Endothelial cell of umbilical vein (primary cell): Measurements from ENCODE around the gene HSD17B8. TPM values are rescaled to one million over a fixed set of nuclear protein-coding genes. Genes with fewer than 3 reads are reported as not detected.

Experiments used
- BruUV-seq: library from RNA; stranded (reverse); fragments of 400-500 nt; replicated peaks from 2 replicates; lab custom pipeline; 2021; lab: Mats Ljungman, UMichigan
- CTCF ChIA-PET: fragments of 300-600, 350-600 bp; sonication (Branson Sonifier 250); formaldehyde crosslinking; loops from one replicate; lab custom pipeline; 2021; ENCODE audit warnings: antibody characterized with exemption, inconsistent platforms; lab: Charles Lee
- POLR2A ChIA-PET: fragments of 300-600, 350-600 bp; sonication (Branson Sonifier 250); formaldehyde crosslinking; loops from one replicate; lab custom pipeline; 2021; ENCODE audit warnings: antibody characterized with exemption, inconsistent platforms; lab: Charles Lee
- DNase-seq: peaks from one replicate; pipeline ENCODE4 v3.0.0-alpha.2; 2011; ENCODE audit warnings: low read depth, low spot score
- FAIRE-seq: peaks from 2 replicates; lab custom pipeline; 2011; peaks lifted over from hg19 to GRCh38; lab: Jason Lieb, UNC
- H2AFZ ChIP-seq: 2 replicates; pipeline ENCODE4 v1.6.0; 2012; ENCODE audit warnings: low read depth, low read length, control low read depth, inconsistent platforms
- H3K27ac ChIP-seq: 2 replicates; pipeline ENCODE4 v1.5.1; 2011; ENCODE audit warnings: low read depth, mild to moderate bottlenecking, control low read depth, low read length, moderate library complexity; ENCODE audit not compliant: insufficient read depth
- H3K27me3 ChIP-seq, 2 experiments: 2 replicates each; pipeline versions ENCODE4 v1.6.0 to v1.6.1; 2011; ENCODE audit warnings: low read length in 2 of 2, mixed read lengths in 1 of 2; ENCODE audit not compliant: control insufficient read depth in 2 of 2, insufficient read depth in 2 of 2
- H3K36me3 ChIP-seq, 2 experiments: 2 replicates in 1 of 2; 3 replicates in 1 of 2; pipeline ENCODE4 v1.5.1; 2011; ENCODE audit warnings: low read length in 2 of 2, mild to moderate bottlenecking in 1 of 2, moderate library complexity in 1 of 2; ENCODE audit not compliant: control insufficient read depth in 2 of 2, insufficient read depth in 2 of 2; ENCODE audit errors: extremely low read depth in 1 of 2
- H3K4me1 ChIP-seq: 3 replicates; pipeline ENCODE4 v1.5.1; 2011; ENCODE audit warnings: mild to moderate bottlenecking, low read length; ENCODE audit not compliant: control insufficient read depth, insufficient read depth; ENCODE audit errors: extremely low read depth
- H3K4me2 ChIP-seq: 2 replicates; pipeline ENCODE4 v1.6.1; 2011; ENCODE audit warnings: low read length, control low read depth, mixed read lengths; ENCODE audit not compliant: insufficient read depth
- H3K4me3 ChIP-seq, 3 experiments: fragments of 200-600 bp in 1 of 3; sonication (generic), shearing (Covaris generic) in 1 of 3; replicated peaks in 1 of 3; 2 replicates each; pipeline ENCODE4 v1.5.1; 2011 to 2016; ENCODE audit warnings: control low read depth in 3 of 3, low read length in 3 of 3, mild to moderate bottlenecking in 2 of 3, inconsistent platforms in 1 of 3, low read depth in 1 of 3, moderate library complexity in 1 of 3; ENCODE audit not compliant: insufficient read depth in 1 of 3
- H3K79me2 ChIP-seq: 2 replicates; pipeline ENCODE4 v1.6.0; 2012; ENCODE audit warnings: low read length, inconsistent platforms; ENCODE audit not compliant: control insufficient read depth, insufficient read depth
- H3K9ac ChIP-seq: replicated peaks from 2 replicates; pipeline ENCODE3; 2011; ENCODE audit warnings: low read length, control low read depth; ENCODE audit not compliant: insufficient read depth; ENCODE audit errors: extremely low read depth
- H3K9me1 ChIP-seq: replicated peaks from 3 replicates; pipeline ENCODE4 v1.6.0; 2011; ENCODE audit warnings: mild to moderate bottlenecking, low read length; ENCODE audit not compliant: control insufficient read depth, insufficient read depth; ENCODE audit errors: extremely low read depth
- H3K9me3 ChIP-seq: replicated peaks from 2 replicates; pipeline ENCODE4 v1.5.1; 2012; ENCODE audit warnings: low read length, inconsistent platforms; ENCODE audit not compliant: control insufficient read depth, insufficient read depth
- H4K20me1 ChIP-seq: replicated peaks from 2 replicates; pipeline ENCODE3; 2011; ENCODE audit warnings: mild to moderate bottlenecking, low read length; ENCODE audit not compliant: control insufficient read depth, insufficient read depth; ENCODE audit errors: extremely low read depth
- CTCF ChIP-seq, 2 donors: IDR thresholded peaks; 1 replicate in 1 of 2; 2 replicates in 1 of 2; pipeline ENCODE4 v1.5.1; 2011; ENCODE audit warnings: low read length in 2 of 2, mild to moderate bottlenecking in 2 of 2, moderate library complexity in 2 of 2, control low read depth in 1 of 2, inconsistent platforms in 1 of 2, low read depth in 1 of 2; ENCODE audit not compliant: insufficient read depth in 1 of 2; ENCODE audit errors: extremely low read depth in 1 of 2
- EZH2 ChIP-seq: IDR thresholded peaks from 2 replicates; pipeline ENCODE4 v1.6.1; 2012; ENCODE audit warnings: borderline replicate concordance, low read depth, mild to moderate bottlenecking, moderate library complexity, low read length, inconsistent platforms; ENCODE audit not compliant: severe bottlenecking
- FOS ChIP-seq: IDR thresholded peaks from 2 replicates; pipeline ENCODE4 v1.6.1; 2011; ENCODE audit warnings: mild to moderate bottlenecking, low read length, moderate library complexity, borderline replicate concordance; ENCODE audit not compliant: insufficient read depth
- GATA2 ChIP-seq: IDR thresholded peaks from 2 replicates; pipeline ENCODE4 v1.7.0; 2011; ENCODE audit warnings: low read depth, mild to moderate bottlenecking, moderate library complexity, mixed read lengths, low read length; ENCODE audit not compliant: insufficient read length, insufficient read depth
- JUN ChIP-seq: IDR thresholded peaks from 2 replicates; pipeline ENCODE4 v1.6.1; 2011; ENCODE audit warnings: borderline replicate concordance, low read depth; ENCODE audit not compliant: insufficient read length, insufficient read depth
- MAX ChIP-seq: IDR thresholded peaks from 2 replicates; pipeline ENCODE4 v1.6.1; 2011; ENCODE audit not compliant: insufficient read depth, insufficient read length
- MYC ChIP-seq: IDR thresholded peaks from one replicate; pipeline ENCODE4 v1.6.1; 2011; ENCODE audit warnings: mild to moderate bottlenecking, low read depth, low read length
- POLR2A ChIP-seq: IDR thresholded peaks from 2 replicates; pipeline ENCODE4 v1.6.1; 2012; ENCODE audit warnings: low read depth, mild to moderate bottlenecking, control low read depth, low read length
- POLR2AphosphoS5 ChIP-seq: IDR thresholded peaks from 2 replicates; pipeline ENCODE4 v1.6.1; 2012; ENCODE audit warnings: low read depth, mild to moderate bottlenecking, control low read depth, low read length, moderate library complexity; ENCODE audit not compliant: insufficient read depth
- dilution Hi-C: fragments of 300-500 bp; cut with MboI; formaldehyde crosslinking; loops from one replicate; pipeline ENCODE4 v1.15.0; 2019; ENCODE audit warnings: low sequenced_read_pairs; ENCODE audit not compliant: extremely low pct_ligation_motif_present
- intact Hi-C: fragments of 100-400 bp; cut with micrococcal nuclease; formaldehyde crosslinking; loops from one replicate; pipeline ENCODE4 v1.10.0; 2022
- polyA plus RNA-seq, 4 experiments: library from polyadenylated mRNA; depleted of rRNA in 3 of 4; stranded (reverse) in 3 of 4; unstranded in 1 of 4; fragments of >200 nt; gene quantifications; 2 replicates each; pipeline versions ENCODE4 v1.2.1 to v1.2.3, GENCODE V29; 2011 to 2012; ENCODE audit warnings: missing spikeins in 1 of 4
- total RNA-seq: library from RNA; stranded (reverse); gene quantifications from 2 replicates; pipeline ENCODE4 v1.2.3, GENCODE V29; 2021

The HSD17B8 gene
- total and polyA plus RNA-seq, 2 donors (not counting 3 experiments of a cell fraction or from before 2014, with no cell fraction given) = 4.0 to 8.2 TPM

- no peak overlapping the region for H3K27ac ChIP-seq
- H2AFZ ChIP-seq = no peak overlapping the region
- intact Hi-C loops (no loop called here), dilution Hi-C loops (no loop called here)
- TF ChIP-seq GATA2 (no peak), MYC (no peak), POLR2AphosphoS5 (no peak), CTCF (IDR thresholded peaks at IDR 0.05; ENCODE audit: extremely low read depth in 1 of 2, insufficient read depth in 1 of 2, low read depth in 1 of 2, low read length in 2 of 2) (no peak), JUN (no peak), EZH2 (no peak), POLR2A (no peak), FOS (no peak), MAX (no peak)
- no TSS peak for BruUV-seq
- no peak overlapping the region for H3K4me2 ChIP-seq
- DNase-seq (no peak), FAIRE-seq (no peak)
- ChIA-PET CTCF (interaction anchor here (1.1 to 1.4 kb wide), 2 partner anchors 17 to 20 kb away, joined by 3 to 4 read pairs; no protein-coding TSS in a partner anchor), POLR2A (no interaction called here)
- H3K36me3 ChIP-seq = no peaks in the 10 kb centered on the region
- peaks cover 7% of the 10 kb centered on the region for H3K4me1 ChIP-seq
- no peaks in the 10 kb centered on the region for H3K9me1 ChIP-seq
- no peaks in the 10 kb centered on the region for H3K9me3 ChIP-seq
- no peak overlapping the region for H3K9ac ChIP-seq
- no peaks in the 10 kb centered on the region for H3K27me3 ChIP-seq
- no peaks in the 10 kb centered on the region for H3K79me2 ChIP-seq
- no peaks in the 10 kb centered on the region for H4K20me1 ChIP-seq
- no peak overlapping the region for H3K4me3 ChIP-seq
Measured at GRCh38 chr6:33181141-33181540, 23.3 kb upstream of the HSD17B8 start.
